Spinal cord (tissue), 4 donors: ENCODE measurements around the gene MGAT5B. TPM values are rescaled to one million over a fixed set of nuclear protein-coding genes. Genes with fewer than 3 reads are reported as not detected.

Experiments
- polyA plus RNA-seq, 2 donors: library from polyadenylated mRNA; unstranded; fragments of 120-200 nt; gene quantifications; one replicate each; pipeline ENCODE4 v1.2.1, GENCODE V29; 2013; ENCODE audit not compliant: insufficient read length in 2 of 2
- total RNA-seq, 2 donors: library from RNA; depleted of rRNA in 1 of 2; stranded (reverse); fragments of 120-200 nt in 1 of 2; fragments of >200 nt in 1 of 2; gene quantifications; one replicate each; pipeline versions ENCODE4 v1.2.3 to v1.2.4, GENCODE V29; 2013 to 2014

The MGAT5B gene
- total and polyA plus RNA-seq, 4 donors, result 6.9 to 80.5 (median 41.6) TPM

Other genes starting within 250 kb of the MGAT5B start
- gene ST6GALNAC1, start 224.6 kb upstream of the MGAT5B start, total RNA-seq, result 1 to 10 TPM; 1.2 to 3.3 TPM
- gene ST6GALNAC1, start 224.6 kb upstream of the MGAT5B start, polyA plus RNA-seq, result 1 to 10 TPM; 4.6 TPM
- 100 to 1,000 TPM; 136 to 167 TPM for gene MXRA7, start 157.4 kb upstream of the MGAT5B start, total RNA-seq
- 100 to 1,000 TPM; 154 to 173 TPM for gene MXRA7, start 157.4 kb upstream of the MGAT5B start, polyA plus RNA-seq
- gene JMJD6, start 141.8 kb upstream of the MGAT5B start, total RNA-seq, result 10 to 100 TPM; 15.4 to 16.4 TPM
- 10 to 100 TPM; 18.6 to 26.2 TPM for gene JMJD6, start 141.8 kb upstream of the MGAT5B start, polyA plus RNA-seq
- gene METTL23, start 141.6 kb upstream of the MGAT5B start, total RNA-seq, result 10 to 100 TPM; 17.5 to 30.2 TPM
- gene METTL23, start 141.6 kb upstream of the MGAT5B start, polyA plus RNA-seq, result 10 to 100 TPM; 25.9 to 28.2 TPM
- 100 to 1,000 TPM in 1 of 2 donors, 10 to 100 TPM in 1; 78.3 to 161 TPM for gene SRSF2, start 131.1 kb upstream of the MGAT5B start, total RNA-seq
- gene SRSF2, start 131.1 kb upstream of the MGAT5B start, polyA plus RNA-seq, result 100 to 1,000 TPM; 264 to 268 TPM
- 10 to 100 TPM; 37.1 to 72.9 TPM for gene MFSD11, start 130.3 kb upstream of the MGAT5B start, total RNA-seq
- 10 to 100 TPM; 28.9 to 45.5 TPM for gene MFSD11, start 130.3 kb upstream of the MGAT5B start, polyA plus RNA-seq